HG03045 (cell line): ENCODE results near the gene TRNP1.

Experiments
- ATAC-seq: cut with Tn5 transposase; IDR thresholded peaks from one replicate; pipeline ENCODE4 v1.9.1; 2021; ENCODE audit warnings: mild to moderate bottlenecking, moderate library complexity; ENCODE audit not compliant: unreplicated experiment

TRNP1 gene

DNA sequence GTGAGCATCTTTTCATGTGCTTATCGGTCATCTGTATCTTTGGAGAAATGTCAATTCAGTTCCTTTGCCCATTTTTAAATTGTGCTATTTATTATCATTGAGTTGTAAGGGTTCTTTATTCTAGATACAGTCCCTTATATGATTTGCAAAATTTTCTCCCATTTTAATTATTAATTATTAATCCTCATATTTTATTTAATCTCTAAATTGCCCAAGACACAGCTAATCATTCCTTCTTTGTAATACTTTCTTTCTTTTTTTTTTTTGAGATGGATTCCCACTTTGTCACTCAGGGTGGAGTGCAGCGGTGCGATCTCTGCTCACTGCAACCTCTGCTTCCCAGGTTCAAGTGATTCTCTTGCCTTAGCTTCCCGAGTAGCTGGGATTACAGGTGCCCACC, 32.2 kb downstream of the TRNP1 start:
- ATAC-seq = no peak

DNA sequence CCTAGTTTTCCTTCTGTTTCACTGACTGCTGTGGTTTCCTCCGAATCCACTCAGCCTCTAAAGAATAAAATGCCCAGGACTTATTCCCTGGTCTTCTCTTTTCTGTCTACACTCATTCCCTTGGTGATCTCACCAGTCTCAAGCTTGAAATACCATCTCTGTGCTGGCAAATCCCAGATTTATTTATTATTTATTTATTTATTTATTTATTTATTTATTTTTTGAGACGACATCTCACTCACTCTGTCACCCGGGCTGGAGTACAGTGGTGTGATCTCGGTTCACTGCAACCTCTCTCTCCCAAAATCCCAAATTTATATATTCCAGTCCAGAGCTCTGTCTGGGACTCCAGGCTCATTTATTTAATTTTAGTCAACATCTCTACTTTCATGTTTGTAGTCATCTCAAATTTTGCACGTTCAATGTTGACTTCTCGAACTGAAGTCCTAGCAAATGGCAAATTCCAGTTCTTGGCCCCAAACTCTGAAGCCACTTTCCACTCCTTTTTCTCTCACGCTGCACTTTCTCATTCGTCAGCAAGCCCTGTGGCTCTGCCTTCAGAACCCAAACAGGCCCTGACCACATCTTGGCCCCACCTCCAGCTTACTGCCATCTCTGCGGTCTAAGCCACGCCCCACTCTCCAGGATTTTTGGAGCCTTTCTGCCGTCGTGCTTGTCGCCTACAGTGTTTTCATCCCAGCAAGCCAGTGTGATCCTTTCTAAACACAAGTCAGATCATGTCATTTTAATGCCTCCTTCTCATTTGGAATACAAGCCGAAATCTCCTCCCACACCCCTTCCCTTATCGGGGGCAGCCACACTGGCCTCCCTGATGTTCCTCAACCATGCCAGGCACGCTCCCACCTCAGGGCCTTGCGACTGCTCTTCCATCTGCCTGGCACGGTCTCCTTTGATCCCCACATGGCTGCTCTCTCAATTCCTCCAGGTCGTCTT, 33.4 kb downstream of the TRNP1 start:
- ATAC-seq = no peak

DNA sequence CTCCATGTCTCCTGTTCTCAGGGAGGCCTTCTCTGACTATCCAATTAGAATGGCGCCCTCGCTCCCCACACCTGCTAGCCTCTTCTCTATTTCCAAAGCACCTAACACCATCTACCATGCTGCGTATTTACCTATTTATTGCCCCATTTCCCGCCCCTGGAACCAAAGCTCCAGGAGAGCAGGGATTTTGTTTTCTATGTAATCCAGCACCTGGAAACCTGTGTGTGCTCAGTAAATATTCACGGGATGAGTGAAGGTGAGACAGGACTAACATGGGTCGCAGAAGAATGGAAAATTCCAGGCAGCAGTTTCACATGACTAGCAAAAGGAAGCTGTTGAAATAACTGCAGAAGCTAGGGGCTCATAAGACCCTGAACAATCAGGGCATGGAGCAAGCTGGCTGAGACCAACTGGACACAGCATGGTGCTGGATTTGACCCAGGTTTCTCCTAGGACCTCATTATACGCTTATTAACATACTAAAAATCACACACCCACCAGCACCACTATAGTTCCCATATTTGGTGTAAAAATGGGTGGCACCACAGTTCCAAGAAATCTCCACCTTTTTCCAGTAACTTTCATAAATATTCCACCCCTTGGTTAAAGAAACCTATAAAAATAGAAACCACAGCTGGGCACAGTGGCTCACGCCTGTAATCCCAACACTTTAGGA, 34.2 kb downstream of the TRNP1 start:
- no peak for ATAC-seq

DNA sequence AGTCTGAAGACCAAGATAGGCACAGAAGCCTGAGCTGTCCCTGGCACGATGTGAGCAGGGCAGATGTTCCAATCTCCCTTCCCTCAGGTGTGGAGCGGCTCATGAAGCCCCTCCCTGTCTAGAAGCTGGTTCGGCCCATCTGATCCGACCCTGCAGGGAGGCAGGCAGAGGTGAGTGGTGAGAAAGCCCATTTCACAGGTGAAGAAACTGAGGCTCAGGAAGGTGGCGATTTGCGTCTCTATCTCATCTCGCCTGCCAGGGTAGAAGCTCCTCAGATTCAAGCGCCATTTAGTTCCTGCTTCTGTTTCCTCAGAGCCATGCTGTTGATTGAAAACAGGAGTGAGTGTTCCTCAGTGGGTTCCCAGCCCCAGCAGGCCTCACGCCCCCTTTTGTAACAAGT, 36.0 kb downstream of the TRNP1 start:
- ATAC-seq = no peak

DNA sequence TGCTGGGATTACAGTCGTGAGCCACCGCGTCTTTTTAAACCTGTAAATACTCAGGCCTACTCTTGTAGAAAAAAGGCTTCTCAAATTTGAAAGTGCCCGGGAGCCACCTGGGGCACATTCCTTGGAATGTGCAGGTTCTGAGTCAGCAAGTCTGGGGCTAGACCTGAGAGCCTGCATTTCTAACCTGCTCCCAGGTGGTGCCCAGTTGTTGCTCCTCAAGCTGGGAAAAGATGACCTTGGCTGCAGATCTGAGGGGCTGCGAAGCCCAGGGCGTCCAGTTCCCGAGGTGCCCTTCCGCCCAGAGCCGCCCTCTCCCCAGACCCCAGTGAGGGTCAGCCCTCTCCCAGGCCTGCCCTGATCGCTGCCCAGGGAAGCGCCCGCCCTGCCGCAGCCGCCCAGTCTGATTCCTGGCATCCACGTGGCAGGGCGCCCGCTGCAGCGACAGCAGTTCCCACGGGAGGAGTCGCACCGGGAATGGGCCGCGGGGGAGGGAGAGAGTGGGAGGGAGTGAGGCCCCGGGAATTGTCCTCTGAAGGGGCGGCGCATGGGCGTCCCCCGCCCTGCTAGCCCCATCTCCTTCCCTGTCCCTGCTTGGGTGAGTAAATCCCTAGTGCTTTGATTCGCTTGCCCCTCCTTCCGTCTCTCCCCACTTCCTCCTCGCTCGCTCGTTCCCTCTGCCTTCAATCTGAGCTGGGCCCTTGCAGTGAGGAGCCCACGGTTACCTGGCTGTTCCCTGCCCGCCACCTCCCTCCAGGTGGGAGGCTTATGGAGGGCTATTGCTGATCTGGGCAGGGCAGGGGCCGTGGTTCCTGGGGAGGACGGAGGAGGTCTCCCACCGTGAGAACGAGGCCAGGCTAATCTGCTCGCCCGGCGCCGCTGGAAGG, 38.0 kb downstream of the TRNP1 start:
- ATAC-seq = no peak

DNA sequence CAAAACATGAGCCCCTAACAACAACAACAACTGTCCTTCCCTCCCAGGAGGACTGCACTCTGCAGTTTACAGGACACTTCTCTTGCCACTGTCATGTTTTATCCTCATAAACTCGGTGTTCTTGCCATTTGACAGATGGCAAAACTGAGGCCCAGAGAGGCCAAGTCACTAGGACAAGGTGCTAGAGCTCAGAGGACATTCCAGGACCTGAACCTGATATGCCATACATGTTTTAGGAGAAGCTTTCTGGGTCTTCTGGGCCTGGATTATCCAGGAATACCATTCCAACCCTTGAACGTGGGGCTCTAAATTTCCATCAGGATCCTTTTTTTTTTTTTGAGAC, 38.6 kb downstream of the TRNP1 start:
- no peak for ATAC-seq

DNA sequence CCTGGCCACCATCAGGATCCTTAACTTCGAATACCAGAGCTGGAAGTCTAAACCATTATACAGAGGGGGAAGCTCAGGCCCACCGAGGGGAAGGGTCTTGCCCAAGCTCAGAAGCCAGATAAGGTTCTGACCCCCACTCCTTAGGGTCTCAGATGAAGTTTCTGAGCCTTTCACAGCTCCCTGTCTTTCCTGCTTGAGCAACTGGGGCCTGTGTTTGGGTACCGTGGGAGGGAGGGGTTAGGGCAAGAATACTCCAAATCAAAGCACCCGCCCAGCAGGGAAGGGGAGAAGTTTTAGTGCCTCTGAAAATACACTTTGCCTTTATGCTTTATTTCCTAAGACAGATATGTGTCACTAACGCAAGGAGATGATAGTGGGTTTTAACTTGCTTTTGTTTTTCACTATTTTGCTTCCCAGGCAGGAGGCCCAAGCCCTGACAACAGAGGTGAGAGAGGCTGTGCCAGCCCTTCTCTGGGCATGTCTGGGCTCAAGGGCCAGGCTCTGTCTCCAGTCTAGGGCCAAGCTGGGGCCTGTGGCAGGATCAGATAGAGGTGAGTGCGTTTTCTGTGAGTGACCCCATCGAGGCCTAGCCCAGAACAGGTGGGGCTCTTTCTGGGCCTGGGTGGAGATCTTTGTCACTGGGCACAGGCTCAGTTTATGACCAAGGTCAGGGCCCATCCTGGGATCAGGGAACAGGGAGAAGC, 39.7 kb downstream of the TRNP1 start:
- ATAC-seq = no peak

DNA sequence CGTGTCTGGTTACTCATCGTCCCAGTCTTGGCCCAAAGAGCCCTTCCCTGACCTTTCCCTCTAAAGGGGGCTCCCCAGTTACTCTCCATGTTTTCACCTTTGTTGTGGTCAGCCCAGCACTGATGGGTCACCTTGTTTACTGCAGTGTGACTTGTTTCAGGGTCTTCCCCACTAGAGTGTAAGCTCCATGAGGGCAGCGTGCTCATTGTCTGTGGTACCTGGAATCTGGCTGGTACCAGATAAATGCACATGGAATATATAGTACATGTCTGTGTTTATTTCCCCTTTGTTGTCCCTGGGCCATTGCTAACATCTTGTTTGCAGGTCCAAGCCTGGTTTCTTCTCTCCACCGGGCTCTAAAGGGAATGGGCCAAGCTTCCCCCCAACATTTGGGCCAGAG, 41.9 kb downstream of the TRNP1 start:
- ATAC-seq = no peak

DNA sequence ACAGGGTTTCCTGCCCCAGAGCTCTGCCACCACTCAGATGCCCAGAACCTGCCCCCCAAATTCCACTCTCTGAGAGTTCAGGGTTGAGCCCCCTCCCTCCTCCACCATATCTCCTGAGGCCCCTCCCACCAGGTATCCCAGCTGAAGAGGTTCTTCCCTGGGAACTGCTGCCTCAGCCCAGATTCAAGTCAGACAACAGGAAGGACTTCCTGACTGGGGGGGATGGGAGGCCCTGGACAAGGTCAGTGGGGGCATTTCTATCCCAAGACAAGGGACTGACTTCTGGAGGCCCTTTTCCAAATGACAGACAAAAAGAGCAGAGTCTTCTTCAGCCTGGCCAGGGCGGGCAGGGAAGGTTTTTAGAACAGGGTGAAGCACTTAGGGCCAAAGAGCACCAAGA, 43.2 kb downstream of the TRNP1 start:
- ATAC-seq = no peak

DNA sequence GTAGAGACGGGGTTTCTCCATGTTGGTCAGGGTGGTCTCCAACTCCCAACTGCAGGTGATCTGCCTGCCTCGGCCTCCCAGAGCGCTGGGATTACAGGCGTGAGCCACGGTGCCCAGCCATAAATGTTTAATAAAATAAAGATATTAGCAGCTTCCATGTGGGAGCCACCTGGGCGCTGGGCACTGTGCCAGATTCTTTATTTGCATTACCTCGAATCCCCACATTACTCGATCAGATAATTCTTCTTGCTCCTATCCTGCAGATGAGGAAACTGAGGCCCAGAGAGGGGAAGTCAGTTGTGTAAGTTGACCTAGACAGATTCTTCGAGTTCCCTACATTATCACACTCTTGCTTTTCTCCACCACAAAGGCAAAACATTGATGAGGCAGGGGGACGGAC, 44.0 kb downstream of the TRNP1 start:
- no peak for ATAC-seq

DNA sequence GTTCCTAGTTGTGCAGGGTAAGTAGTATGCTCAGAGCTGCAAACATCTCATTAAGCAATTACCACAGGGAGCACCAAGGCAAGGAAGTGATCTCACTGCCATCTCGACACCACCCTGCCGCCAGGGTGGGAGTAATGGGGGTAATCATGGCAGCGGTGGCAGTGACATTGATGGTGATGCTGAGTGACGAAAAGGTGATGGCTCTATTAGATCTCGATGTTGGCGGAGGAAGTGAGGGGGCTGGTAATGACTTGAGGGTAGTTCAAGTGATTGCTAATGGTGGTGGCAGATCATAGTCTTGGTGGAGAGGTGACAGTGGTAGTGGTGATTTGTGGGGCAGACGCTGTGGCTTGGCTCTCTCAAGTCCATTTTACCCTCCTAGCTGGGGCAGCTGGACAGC, 44.5 kb downstream of the TRNP1 start:
- no peak for ATAC-seq

DNA sequence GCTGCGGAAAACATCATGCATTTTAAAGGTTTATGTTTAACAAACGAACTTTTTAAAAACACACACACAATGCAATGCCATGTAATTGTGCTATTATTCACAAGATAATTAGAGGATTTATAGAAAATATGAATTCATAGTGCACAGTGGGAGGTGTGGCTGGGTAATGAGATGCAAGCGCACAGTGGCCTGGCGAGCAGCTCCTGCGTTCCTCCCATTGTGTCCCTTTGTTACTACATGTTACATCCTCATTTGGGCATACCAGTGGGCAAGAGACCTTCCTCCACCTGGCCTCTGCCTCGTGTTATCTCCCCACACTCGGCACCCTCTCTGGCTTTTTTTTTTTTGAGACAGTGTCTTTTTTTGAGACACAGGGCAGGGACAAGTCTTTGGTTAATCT, 49.2 kb downstream of the TRNP1 start:
- ATAC-seq = no peak

DNA sequence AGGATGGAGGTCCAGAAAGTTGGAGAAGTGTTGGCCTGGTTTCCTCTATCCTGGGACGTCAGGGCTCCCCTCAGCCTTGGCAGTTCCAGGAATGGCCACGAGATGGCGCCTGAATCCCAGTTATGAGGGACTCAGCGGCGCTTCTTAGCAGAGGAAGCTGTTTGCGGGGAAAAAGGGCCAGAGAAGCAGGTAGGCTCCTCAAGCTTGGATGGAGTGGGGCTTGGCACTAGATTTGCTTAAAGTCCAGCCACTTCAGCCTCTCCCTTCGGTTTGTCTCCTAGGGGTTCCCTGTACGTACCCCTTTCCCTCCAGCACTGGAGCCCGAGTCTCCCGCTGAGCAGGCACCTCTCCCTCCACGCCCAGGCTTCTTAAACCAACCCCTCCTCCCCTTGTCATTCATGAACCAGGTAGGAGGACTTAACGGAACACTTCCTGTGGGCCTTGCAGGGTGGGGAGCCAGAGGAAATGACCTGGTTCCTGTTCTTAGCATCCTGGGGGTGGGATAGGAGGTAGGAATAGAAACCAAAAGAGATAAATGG, 51.2 kb downstream of the TRNP1 start:
- ATAC-seq = no peak

DNA sequence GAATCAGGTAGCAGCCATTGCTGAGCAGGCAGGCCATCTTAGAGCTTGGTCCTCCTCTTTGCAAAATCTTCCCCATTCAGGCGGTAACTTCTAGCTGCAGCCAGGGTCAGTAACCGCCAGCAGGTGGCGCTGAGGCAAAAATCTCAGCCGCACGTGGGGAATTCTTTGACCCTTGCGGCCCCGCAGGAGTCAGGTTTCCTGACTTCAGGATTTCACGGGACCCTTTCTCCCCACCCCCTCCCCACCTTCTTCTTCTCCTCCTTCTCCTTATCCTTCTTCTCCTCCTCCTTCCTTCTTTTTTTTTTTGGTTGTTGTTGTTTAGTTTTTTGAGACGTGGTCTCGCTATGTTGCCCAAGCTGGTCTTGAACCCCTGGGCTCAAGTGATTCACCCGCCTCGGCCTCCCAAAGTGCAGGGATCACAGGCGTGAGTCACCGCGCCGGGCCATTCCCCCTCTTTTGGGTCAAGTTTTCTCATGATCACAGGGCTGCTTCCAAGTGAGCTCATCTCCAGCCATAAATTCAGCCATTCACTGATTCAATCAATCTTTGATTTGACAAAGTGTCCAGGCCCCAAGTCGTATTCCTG, 52.6 kb downstream of the TRNP1 start:
- ATAC-seq = no peak

DNA sequence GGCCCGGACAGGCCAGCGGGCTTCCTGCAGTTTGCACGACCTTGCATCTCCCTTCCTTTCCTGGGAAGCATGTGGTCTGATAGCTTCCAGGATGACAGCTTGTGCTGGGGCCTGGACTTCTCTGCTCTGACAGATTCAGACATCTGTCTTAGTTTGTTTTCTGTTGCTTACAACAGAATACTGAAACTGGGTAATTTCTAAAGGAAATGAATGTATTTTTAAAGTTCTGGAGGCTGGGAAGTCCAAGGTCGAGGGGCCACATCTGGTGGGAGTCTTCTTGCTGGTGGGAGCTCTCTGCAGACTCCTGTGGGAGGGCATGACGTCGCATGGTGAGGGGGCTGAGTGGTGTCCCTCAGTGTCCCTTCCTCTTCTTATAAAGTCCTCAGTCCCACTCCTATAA, 54.4 kb downstream of the TRNP1 start:
- no peak for ATAC-seq

DNA sequence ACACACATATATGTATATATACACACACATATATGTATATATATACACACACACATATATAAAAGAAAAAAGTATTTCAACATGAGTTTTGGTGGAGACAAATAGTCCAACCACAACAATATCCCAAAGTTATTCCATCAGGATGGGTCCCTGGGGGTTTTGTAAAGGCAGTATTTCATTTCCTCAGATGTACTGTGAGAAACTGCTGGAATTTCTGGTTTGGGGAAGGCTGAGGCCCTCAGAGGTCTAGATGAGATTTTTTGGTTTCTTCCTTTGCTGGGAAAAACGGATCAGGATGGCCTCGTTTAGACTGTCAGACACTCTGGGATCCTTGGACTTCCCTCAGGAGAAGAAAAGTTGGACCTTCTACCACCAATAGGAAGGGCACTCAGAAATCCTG, 55.6 kb downstream of the TRNP1 start:
- no peak for ATAC-seq

DNA sequence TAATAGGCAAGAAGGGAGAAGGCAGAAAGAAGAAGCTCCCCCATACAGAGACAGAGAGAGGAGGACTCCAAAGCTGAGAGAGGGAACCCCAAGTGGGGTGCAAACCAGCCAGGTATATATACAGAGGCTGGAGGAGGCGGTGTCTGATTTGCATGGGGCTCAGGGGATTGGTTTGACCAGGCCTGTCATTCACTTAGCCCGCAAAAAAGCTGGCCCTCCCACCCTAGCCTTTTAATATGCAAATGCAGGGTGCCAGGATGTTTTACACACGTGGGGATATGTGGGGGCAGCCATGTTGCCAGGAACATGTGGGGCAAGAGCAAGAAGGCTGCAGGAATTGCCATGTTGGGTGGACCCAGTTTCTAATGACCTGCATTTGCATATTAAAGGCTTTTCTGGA, 56.1 kb downstream of the TRNP1 start:
- ATAC-seq = no peak
